ENCODE data around the gene TMEM88.
"Not testable (repeated sequence)": the region's sequence is repeated elsewhere in the genome, so short reads cannot be mapped to it uniquely, and the experiment has no call there.

TMEM88 gene

GRCh38 chr17:7858522-7858810, 3.6 kb downstream of the TMEM88 start:
- peak overlapping the region; percentile 70 to 80 for H3K4me3 ChIP-seq (replicated peaks in 1 of 2; ENCODE audit: low read depth in 2 of 2, low read length in 2 of 2)
- TF ChIP-seq, protein P1, sequence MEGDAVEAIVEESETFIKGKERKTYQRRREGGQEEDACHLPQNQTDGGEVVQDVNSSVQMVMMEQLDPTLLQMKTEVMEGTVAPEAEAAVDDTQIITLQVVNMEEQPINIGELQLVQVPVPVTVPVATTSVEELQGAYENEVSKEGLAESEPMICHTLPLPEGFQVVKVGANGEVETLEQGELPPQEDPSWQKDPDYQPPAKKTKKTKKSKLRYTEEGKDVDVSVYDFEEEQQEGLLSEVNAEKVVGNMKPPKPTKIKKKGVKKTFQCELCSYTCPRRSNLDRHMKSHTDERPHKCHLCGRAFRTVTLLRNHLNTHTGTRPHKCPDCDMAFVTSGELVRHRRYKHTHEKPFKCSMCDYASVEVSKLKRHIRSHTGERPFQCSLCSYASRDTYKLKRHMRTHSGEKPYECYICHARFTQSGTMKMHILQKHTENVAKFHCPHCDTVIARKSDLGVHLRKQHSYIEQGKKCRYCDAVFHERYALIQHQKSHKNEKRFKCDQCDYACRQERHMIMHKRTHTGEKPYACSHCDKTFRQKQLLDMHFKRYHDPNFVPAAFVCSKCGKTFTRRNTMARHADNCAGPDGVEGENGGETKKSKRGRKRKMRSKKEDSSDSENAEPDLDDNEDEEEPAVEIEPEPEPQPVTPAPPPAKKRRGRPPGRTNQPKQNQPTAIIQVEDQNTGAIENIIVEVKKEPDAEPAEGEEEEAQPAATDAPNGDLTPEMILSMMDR (IDR thresholded peaks at IDR 0.05; ENCODE audit: low read depth, low read length) = peak; percentile 63
- DNase-seq (ENCODE audit: low read depth in 2 of 2) = peak; percentile 61 to 63

- no peak for DNase-seq (ENCODE audit: low read depth in 2 of 2)
- peak overlapping the region in 1 of 2 donors; percentile 80 for H3K4me3 ChIP-seq (replicated peaks in 1 of 2; ENCODE audit: low read depth in 2 of 2, low read length in 2 of 2)
- TF ChIP-seq, protein P1 (IDR thresholded peaks at IDR 0.05; ENCODE audit: low read depth, low read length) = no peak
Observed at GRCh38 chr17:7859028-7859427, 4.2 kb downstream of the TMEM88 start.

GRCh38 chr17:7862692-7863437, 8.0 kb downstream of the TMEM88 start:
- TF ChIP-seq, protein P1 (IDR thresholded peaks at IDR 0.05; ENCODE audit: low read depth, low read length) = peak; percentile 68
- no peak overlapping the region for H3K4me3 ChIP-seq (replicated peaks in 1 of 2; ENCODE audit: low read depth in 2 of 2, low read length in 2 of 2)
- DNase-seq (ENCODE audit: low read depth in 2 of 2) = peak; percentile 63 to 70

DNA sequence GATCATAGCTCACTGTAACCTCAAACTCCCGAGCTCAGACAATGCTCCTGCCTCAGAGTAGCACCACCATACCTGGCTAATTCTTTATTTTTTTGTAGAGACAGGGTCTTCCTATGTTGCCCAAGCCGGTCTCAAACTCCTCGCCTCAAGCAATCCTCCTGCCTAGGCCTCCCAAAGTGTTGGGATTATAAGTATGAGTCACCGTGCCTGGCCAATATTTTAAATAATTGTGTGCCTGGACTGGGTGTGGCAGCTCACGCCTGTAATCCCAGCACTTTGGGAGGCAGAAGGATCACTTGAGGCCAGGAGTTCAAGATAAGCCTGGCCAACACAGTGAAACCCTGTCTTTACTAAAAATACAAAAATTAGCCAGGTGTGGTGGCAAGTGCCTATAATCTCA, 9.5 kb downstream of the TMEM88 start:
- H3K4me3 ChIP-seq (replicated peaks in 1 of 2; ENCODE audit: low read depth in 2 of 2, low read length in 2 of 2); DNase-seq (ENCODE audit: low read depth in 2 of 2): not testable (repeated sequence)

GRCh38 chr17:7864995-7865650, 10.3 kb downstream of the TMEM88 start:
- H3K4me3 ChIP-seq (replicated peaks in 1 of 2; ENCODE audit: low read depth in 2 of 2, low read length in 2 of 2) = no peak overlapping the region
- DNase-seq (ENCODE audit: low read depth in 2 of 2) = peak in 1 of 2 donors; percentile 44
- TF ChIP-seq, protein P1 (IDR thresholded peaks at IDR 0.05; ENCODE audit: low read depth, low read length) = no peak

DNA sequence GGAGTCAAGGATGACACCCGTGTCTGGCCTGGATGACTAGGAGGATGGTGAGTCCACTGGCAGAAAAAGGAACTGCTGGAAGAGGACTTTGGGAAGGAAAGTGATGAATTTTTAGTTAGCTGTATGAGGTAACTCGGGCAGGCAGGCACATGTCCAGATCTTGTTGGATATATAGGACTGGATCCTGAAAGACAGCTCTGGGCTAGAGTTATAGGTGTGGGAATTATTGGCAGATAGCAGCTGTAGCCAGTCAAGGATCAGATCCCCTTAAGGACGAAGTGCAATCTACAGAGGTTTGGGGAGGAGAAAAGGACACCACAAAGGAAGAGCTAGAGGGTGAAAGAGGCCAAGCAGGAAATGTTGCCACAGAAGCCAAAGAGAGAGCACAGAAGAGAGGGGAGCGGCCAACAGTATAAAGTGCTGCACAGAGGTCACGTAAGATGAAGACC, 13.0 kb downstream of the TMEM88 start:
- TF ChIP-seq, protein P1 (IDR thresholded peaks at IDR 0.05; ENCODE audit: low read depth, low read length) = no peak
- no peak overlapping the region for H3K4me3 ChIP-seq (replicated peaks in 1 of 2; ENCODE audit: low read depth in 2 of 2, low read length in 2 of 2)
- DNase-seq (ENCODE audit: low read depth in 2 of 2) = no peak

GRCh38 chr17:7873051-7873450, 18.2 kb downstream of the TMEM88 start:
- TF ChIP-seq, protein P1 (IDR thresholded peaks at IDR 0.05; ENCODE audit: low read depth, low read length) = no peak
- peak in 1 of 2 donors; percentile 21 for DNase-seq (ENCODE audit: low read depth in 2 of 2)
- H3K4me3 ChIP-seq (replicated peaks in 1 of 2; ENCODE audit: low read depth in 2 of 2, low read length in 2 of 2) = no peak overlapping the region
